GM12878 (cell line): Measurements from ENCODE around the gene KRI1. TPM values are rescaled to one million over a fixed set of nuclear protein-coding genes. Genes with fewer than 3 reads are reported as not detected.
A peak's percentile ranks its signal among the peaks of the same experiment; 100 is the strongest.

Experiments used
- ATAC-seq: fragments of 200-7000 bp; cut with Tn5 transposase; 3 replicates; pipeline ENCODE4 v1.9.1; 2020; ENCODE audit warnings: mild to moderate bottlenecking, moderate library complexity
- BruUV-seq: library from RNA; stranded (reverse); fragments of 400-500 nt; replicated peaks from 2 replicates; lab custom pipeline; 2021; lab: Mats Ljungman, UMichigan
- CTCF ChIA-PET: fragments of 300-600 bp; sonication (Branson Sonifier 250); formaldehyde crosslinking; extraction: SDS; loops from one replicate; lab custom pipeline; 2021; ENCODE audit warnings: inconsistent platforms; lab: Yijun Ruan, JAX
- POLR2A ChIA-PET: fragments of 350-600 bp; formaldehyde crosslinking; extraction: SDS; loops from one replicate; lab custom pipeline; 2021; ENCODE audit warnings: inconsistent platforms; lab: Charles Lee
- RAD21 ChIA-PET: fragments of 300-600 bp; sonication (Branson Sonifier 250); formaldehyde crosslinking; loops from one replicate; lab custom pipeline; 2023; ENCODE audit warnings: antibody characterized with exemption; ENCODE audit not compliant: unreplicated experiment; lab: Charles Lee
- SMC1A ChIA-PET: fragments of 300-600 bp; sonication (Branson Sonifier 250); formaldehyde crosslinking; loops from one replicate; lab custom pipeline; 2023; ENCODE audit not compliant: unreplicated experiment, uncharacterized antibody; lab: Charles Lee
- DNase-seq: peaks from one replicate; pipeline ENCODE4 v3.0.0-alpha.2; 2011; ENCODE audit warnings: low read depth, low spot score
- FAIRE-seq: peaks from 3 replicates; lab custom pipeline; 2011; peaks lifted over from hg19 to GRCh38; lab: Jason Lieb, UNC
- H2AFZ ChIP-seq: 2 replicates; pipeline ENCODE4 v1.6.0; 2011; ENCODE audit warnings: low read depth, low read length, control low read depth; ENCODE audit not compliant: control insufficient read depth
- H3K27ac ChIP-seq: 2 replicates; pipeline ENCODE4 v1.5.1; 2011; ENCODE audit warnings: control low read depth; ENCODE audit not compliant: control insufficient read depth, insufficient read depth
- H3K27me3 ChIP-seq, 2 experiments: replicated peaks in 1 of 2; 2 replicates each; pipeline versions ENCODE4 v1.6.0 to v1.6.1; 2011; ENCODE audit warnings: low read length in 1 of 2; ENCODE audit not compliant: control insufficient read depth in 2 of 2, insufficient read depth in 2 of 2
- H3K36me3 ChIP-seq, 2 experiments: 2 replicates each; pipeline ENCODE4 v1.5.1; 2011; ENCODE audit warnings: low read length in 1 of 2; ENCODE audit not compliant: control insufficient read depth in 2 of 2, insufficient read depth in 2 of 2
- H3K4me1 ChIP-seq: 2 replicates; pipeline ENCODE4 v1.6.1; 2011; ENCODE audit warnings: mild to moderate bottlenecking, low read length, moderate library complexity, mixed read lengths; ENCODE audit not compliant: control insufficient read depth, insufficient read depth
- H3K4me2 ChIP-seq: 2 replicates; pipeline ENCODE4 v1.6.0; 2011; ENCODE audit warnings: control low read depth; ENCODE audit not compliant: control insufficient read depth, insufficient read depth
- H3K4me3 ChIP-seq: fragments of 200-600 bp; sonication (generic); 2 replicates; pipeline ENCODE4 v1.5.1; 2016
- H3K79me2 ChIP-seq: 2 replicates; pipeline ENCODE4 v1.6.0; 2011; ENCODE audit warnings: low read length; ENCODE audit not compliant: control insufficient read depth, insufficient read depth
- H3K9ac ChIP-seq: 2 replicates; pipeline ENCODE4 v1.8.0; 2011; ENCODE audit warnings: low read length, control low read depth, mixed read lengths; ENCODE audit not compliant: control insufficient read depth, insufficient read depth
- H3K9me3 ChIP-seq: replicated peaks from 3 replicates; pipeline ENCODE4 v1.5.1; 2011; ENCODE audit warnings: mild to moderate bottlenecking, low read length; ENCODE audit not compliant: control insufficient read depth, insufficient read depth
- H4K20me1 ChIP-seq: 2 replicates; pipeline ENCODE4 v1.6.0; 2011; ENCODE audit not compliant: control insufficient read depth, insufficient read depth
- EGR1 ChIP-seq, 2 experiments: IDR thresholded peaks; 1 replicate in 1 of 2; 2 replicates in 1 of 2; pipeline ENCODE4 v1.6.1; 2011 to 2012; ENCODE audit warnings: low read depth in 2 of 2, low read length in 2 of 2, borderline replicate concordance in 1 of 2, mild to moderate bottlenecking in 1 of 2, moderate library complexity in 1 of 2
- IKZF1 ChIP-seq: fragments of 450-650 bp; conservative IDR thresholded peaks from 2 replicates; pipeline ENCODE4 v1.6.1; 2017; ENCODE audit warnings: antibody characterized with exemption, mild to moderate bottlenecking
- POLR2A ChIP-seq: IDR thresholded peaks from 2 replicates; pipeline ENCODE4 v1.6.1; 2011; ENCODE audit warnings: low read depth, mild to moderate bottlenecking, low read length
- SP1 ChIP-seq: IDR thresholded peaks from one replicate; pipeline ENCODE4 v1.6.1; 2011; ENCODE audit warnings: low read depth, low read length
- SRF ChIP-seq, 2 experiments: IDR thresholded peaks; 2 replicates each; pipeline ENCODE4 v1.6.1; 2011; ENCODE audit warnings: low read depth in 2 of 2, low read length in 2 of 2, mild to moderate bottlenecking in 1 of 2, moderate library complexity in 1 of 2
- SUZ12 ChIP-seq: fragments of 200-600 bp; sonication (generic); IDR thresholded peaks from one replicate; pipeline ENCODE4 v1.6.1; 2018; ENCODE audit warnings: antibody characterized with exemption, mild to moderate bottlenecking; ENCODE audit not compliant: unreplicated experiment
- ZNF274 ChIP-seq: IDR thresholded peaks from one replicate; pipeline ENCODE4 v1.8.0; 2011; ENCODE audit not compliant: insufficient read length, insufficient read depth
- WGBS: methylation state at CpG from one replicate; pipeline ENCODE4 v1.1.6; 2016; ENCODE audit warnings: low lambda C conversion rate; ENCODE audit not compliant: insufficient replicate concordance, insufficient coverage; ENCODE audit errors: missing lambda C conversion rate; 5-methylcytosine and 5-hydroxymethylcytosine counted together
- in situ Hi-C: fragments of 300-500 bp; cut with MboI; formaldehyde crosslinking; loops from 9 replicates; pipeline ENCODE4 v1.14.3; 2018; ENCODE audit warnings: mixed read lengths
- intact Hi-C: fragments of 100-400 bp; cut with micrococcal nuclease; formaldehyde crosslinking; loops from one replicate; pipeline ENCODE4 v1.14.2; 2022; ENCODE audit not compliant: unreplicated experiment
- polyA plus RNA-seq, 11 experiments: library from polyadenylated mRNA; depleted of rRNA in 4 of 11; unstranded in 6 of 11; stranded (reverse) in 5 of 11; fragments of >200 nt; fragmentation: Nextera tagmentation in 4 of 11; fragmentation: Illumina TruSeq in 1 of 11; extraction: Ambion mirVana in 4 of 11; extraction: Trizol in 1 of 11; gene quantifications; 1 replicate in 1 of 11; 2 replicates in 10 of 11; pipeline versions ENCODE4 v1.2.1 to v1.2.3, GENCODE V29; 2011 to 2016; ENCODE audit warnings: inconsistent platforms in 2 of 11, missing spikeins in 2 of 11, low read depth in 1 of 11
- total RNA-seq, 4 experiments: library from RNA; depleted of rRNA in 3 of 4; stranded (reverse); fragments of >200 nt in 3 of 4; fragmentation: Illumina TruSeq in 1 of 4; extraction: Trizol in 1 of 4; gene quantifications; 2 replicates each; pipeline versions ENCODE4 v1.2.1 to v1.2.3, GENCODE V29; 2013 to 2021

Gene KRI1
- total and polyA plus RNA-seq, 10 of the 15 experiments (the other 5 are each of a cell fraction or from before 2014, with no cell fraction given) = 0.98 to 42.5 (median 24.7) TPM

DNA sequence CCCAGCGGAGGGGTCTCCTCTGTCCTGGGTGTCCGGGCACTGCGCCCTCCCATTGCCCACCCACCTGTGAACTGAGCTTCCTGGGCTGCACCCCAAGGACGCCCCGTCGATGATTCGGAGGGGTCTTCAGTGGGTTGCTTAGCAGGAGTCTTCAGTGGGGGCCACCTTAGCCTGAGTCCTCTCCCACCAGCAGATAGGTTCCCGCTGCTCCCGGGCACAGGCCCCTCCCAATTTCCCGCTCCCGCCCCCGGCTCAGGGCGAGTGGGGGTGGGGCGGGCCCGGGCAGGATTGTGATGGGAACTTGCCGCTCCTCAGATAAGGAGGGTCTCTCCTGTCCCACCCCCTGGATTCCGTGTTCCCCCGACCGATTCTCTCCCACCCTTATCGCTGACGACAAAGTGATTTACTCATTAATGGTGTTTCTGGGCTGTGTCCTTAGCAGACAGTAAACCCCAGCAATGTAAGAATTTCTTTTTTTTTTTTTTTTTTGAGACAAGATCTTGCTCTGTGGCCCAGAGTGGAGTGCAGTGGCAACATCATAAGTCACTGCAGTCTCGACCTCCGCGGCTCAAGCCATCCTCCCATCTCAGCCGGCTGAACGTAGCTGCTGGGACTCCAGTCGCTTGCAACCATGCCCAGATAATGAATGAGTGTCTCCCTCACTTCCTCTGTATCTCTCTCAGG, 47.9 kb downstream of the KRI1 start:
- no TSS peak for BruUV-seq
- H3K9ac ChIP-seq = no peak overlapping the region
- H3K9me3 ChIP-seq = no peaks in the 10 kb centered on the region
- SMC1A ChIA-PET = interaction anchor here (0.5 kb wide), 1 partner anchor 28 kb away, joined by 3 read pairs; no protein-coding TSS in a partner anchor
- H3K27me3 ChIP-seq = peaks cover 12 to 26% of the 10 kb centered on the region in 2 experiments
- CTCF ChIA-PET = interaction anchor here (0.6 to 1.5 kb wide), 3 partner anchors 12 to 34 kb away, joined by 3 to 4 read pairs (median 3); no protein-coding TSS in a partner anchor
- H3K79me2 ChIP-seq = no peaks in the 10 kb centered on the region
- POLR2A ChIA-PET = interaction anchor here (0.6 to 0.7 kb wide), 2 partner anchors 10 to 27 kb away, joined by 5 to 7 read pairs; no protein-coding TSS in a partner anchor
- no peak for FAIRE-seq
- H2AFZ ChIP-seq = no peak overlapping the region
- no peak; the same call in 1 of the 3 replicates for ATAC-seq
- DNase-seq = no peak
- no peak for TF ChIP-seq POLR2A
- TF ChIP-seq SP1 = no peak
- no peak for TF ChIP-seq SRF (IDR thresholded peaks at IDR 0.05; ENCODE audit: low read depth in 2 of 2, low read length in 2 of 2)
- TF ChIP-seq EGR1 (IDR thresholded peaks at IDR 0.05; ENCODE audit: borderline replicate concordance in 1 of 2, low read depth in 2 of 2, low read length in 2 of 2) = 0 out of 3 replicates have a peak, but pooled peaks of 1 of the 2 experiments have one; percentile 20
- no peaks in the 10 kb centered on the region for H3K36me3 ChIP-seq
- peaks cover 11% of the 10 kb centered on the region for H3K4me1 ChIP-seq
- in situ Hi-C loops = no loop called here
- peak overlapping the region; percentile 13; the same call in 1 of the 2 replicates for H3K4me2 ChIP-seq
- H3K27ac ChIP-seq = no peak overlapping the region
- H3K4me3 ChIP-seq = no peak overlapping the region
- intact Hi-C loops = no loop called here
- WGBS = 5% methylated on average over 27 of the region's 27 CpGs
- RAD21 ChIA-PET = no interaction called here
- no peaks in the 10 kb centered on the region for H4K20me1 ChIP-seq

DNA sequence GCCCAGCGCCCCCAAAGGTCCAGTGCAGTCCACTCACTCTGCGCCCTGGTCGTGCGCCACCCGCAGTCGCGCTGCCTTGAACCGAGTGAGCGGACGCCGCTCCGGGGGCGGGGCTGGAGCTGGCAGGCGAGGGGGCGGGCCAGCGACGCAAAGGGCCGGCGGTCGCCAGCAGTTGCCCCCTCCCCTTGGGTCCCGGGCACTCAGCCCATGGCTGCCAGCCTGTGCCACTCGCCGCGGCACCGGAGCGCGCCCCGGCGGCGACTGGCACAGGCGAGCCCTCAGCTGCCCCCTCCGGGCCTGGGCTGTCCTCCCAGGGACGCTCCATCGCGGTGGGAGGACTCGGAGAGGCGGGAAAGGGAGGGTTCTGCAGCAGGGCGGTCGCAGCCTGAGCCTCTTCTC, 48.5 kb downstream of the KRI1 start, which contains the start of gene S1PR5:
S1PR5 (minus strand) TSS at position 87 of the 399 bp plus-strand sequence. CDS start 2,436 bp downstream, outside the sequence.
- Histone ChIP-seq H3K4me2 (peak within 1 kb of the TSS; percentile 13; the same call in 1 of the 2 replicates), H3K9me3 (no peaks in the 10 kb centered on the region), H3K79me2 (no peaks in the 10 kb centered on the region), H4K20me1 (no peaks in the 10 kb centered on the region), H3K4me3 (no peak within 1 kb of the TSS), H3K27me3 (peaks cover 12 to 26% of the 10 kb centered on the region in 2 experiments), H3K36me3 (no peaks in the 10 kb centered on the region), H2AFZ (no peak within 1 kb of the TSS), H3K27ac (no peak within 1 kb of the TSS), H3K9ac (no peak within 1 kb of the TSS)
- 13% methylated on average over 18 of the region's 39 CpGs for WGBS
- ChIA-PET SMC1A (no interaction called here), POLR2A (no interaction called here), RAD21 (no interaction called here), CTCF (interaction anchor here (0.6 to 1.5 kb wide), 2 partner anchors 12 to 23 kb away, joined by 3 read pairs; no protein-coding TSS in a partner anchor)
- ATAC-seq (peak; percentile 37; the same call in 1 of the 3 replicates), FAIRE-seq (no peak), DNase-seq (no peak)
- intact Hi-C loops (no loop called here), in situ Hi-C loops (no loop called here)
- no TSS peak for BruUV-seq
- TF ChIP-seq IKZF1 = peak; percentile 21; the same call in 1 of the 2 replicates
- no peak for TF ChIP-seq SUZ12
- no peak for TF ChIP-seq ZNF274
- TF ChIP-seq, all 136 proteins: peak for 1
- H3K4me1 ChIP-seq = peaks cover 11% of the 10 kb centered on the region
